Putamen (tissue), 1 donor: Measurements from ENCODE around the gene WDR48.

Source experiments
- DNase-seq: peaks from one replicate; pipeline ENCODE4 v3.0.0-alpha.2; 2016; ENCODE audit warnings: low spot score

WDR48 gene

GRCh38 chr3:39064646-39065045 lies 12.8 kb downstream of the WDR48 start:
- no peak for DNase-seq

GRCh38 chr3:39065197-39065596 lies 13.4 kb downstream of the WDR48 start:
- no peak for DNase-seq

- DNase-seq = no peak
These were observed 15.5 kb downstream of the WDR48 start for GRCh38 chr3:39067286-39067685.

GRCh38 chr3:39068556-39068955 lies 16.7 kb downstream of the WDR48 start:
- no peak for DNase-seq

GRCh38 chr3:39075910-39076309 lies 24.1 kb downstream of the WDR48 start:
- DNase-seq = no peak

- no peak for DNase-seq
These were observed 27.7 kb downstream of the WDR48 start for GRCh38 chr3:39079530-39079929.

- no peak for DNase-seq
These were observed 28.2 kb downstream of the WDR48 start for GRCh38 chr3:39080026-39080425.

GRCh38 chr3:39082666-39083313 lies 31.0 kb downstream of the WDR48 start:
- DNase-seq = no peak

GRCh38 chr3:39086144-39086543 lies 34.3 kb downstream of the WDR48 start:
- no peak for DNase-seq

GRCh38 chr3:39088456-39088855 lies 36.6 kb downstream of the WDR48 start:
- DNase-seq = no peak

- DNase-seq = no peak
These were observed 37.1 kb downstream of the WDR48 start for GRCh38 chr3:39088889-39089288.

- no peak for DNase-seq
These were observed 39.1 kb downstream of the WDR48 start for GRCh38 chr3:39090922-39091321.

- DNase-seq = no peak
These were observed 43.2 kb downstream of the WDR48 start for GRCh38 chr3:39094851-39095677.

GRCh38 chr3:39095778-39096177 lies 44.0 kb downstream of the WDR48 start:
- no peak for DNase-seq

- no peak for DNase-seq
These were observed 45.0 kb downstream of the WDR48 start for GRCh38 chr3:39096775-39097174.

GRCh38 chr3:39097716-39098472 lies 46.1 kb downstream of the WDR48 start:
- no peak for DNase-seq

GRCh38 chr3:39098473-39099000 lies 46.7 kb downstream of the WDR48 start:
- DNase-seq = no peak

- DNase-seq = no peak
These were observed 47.4 kb downstream of the WDR48 start for GRCh38 chr3:39099242-39099641.

- DNase-seq = no peak
These were observed 48.1 kb downstream of the WDR48 start for GRCh38 chr3:39099738-39100499.

- no peak for DNase-seq
These were observed 48.7 kb downstream of the WDR48 start for GRCh38 chr3:39100500-39100886.

- no peak for DNase-seq
These were observed 49.3 kb downstream of the WDR48 start for GRCh38 chr3:39101022-39101689.
